ENCODE results near the gene SLC44A4.
"Not testable (repeated sequence)": the region's sequence is repeated elsewhere in the genome, so short reads cannot be mapped to it uniquely, and the experiment has no call there.

- TF ChIP-seq GATA2 (CRISPR knock-in tag; IDR thresholded peaks at IDR 0.05); POLR2AphosphoS5 (IDR thresholded peaks at IDR 0.05; ENCODE audit: control insufficient read depth, insufficient read depth, low read depth, low read length): not testable (repeated sequence)
- TF ChIP-seq, protein P1, sequence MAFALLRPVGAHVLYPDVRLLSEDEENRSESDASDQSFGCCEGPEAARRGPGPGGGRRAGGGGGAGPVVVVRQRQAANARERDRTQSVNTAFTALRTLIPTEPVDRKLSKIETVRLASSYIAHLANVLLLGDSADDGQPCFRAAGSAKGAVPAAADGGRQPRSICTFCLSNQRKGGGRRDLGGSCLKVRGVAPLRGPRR (CRISPR knock-in tag; IDR thresholded peaks at IDR 0.05) = peak; percentile 4; the same call in 1 of the 2 replicates
Observed at GRCh38 chr6:31817929-31818511, 60.8 kb downstream of the SLC44A4 start.
